Measurements from ENCODE around the gene ROBO1.
A peak's percentile ranks its signal among the peaks of the same experiment; 100 is the strongest.

ROBO1 gene

DNA sequence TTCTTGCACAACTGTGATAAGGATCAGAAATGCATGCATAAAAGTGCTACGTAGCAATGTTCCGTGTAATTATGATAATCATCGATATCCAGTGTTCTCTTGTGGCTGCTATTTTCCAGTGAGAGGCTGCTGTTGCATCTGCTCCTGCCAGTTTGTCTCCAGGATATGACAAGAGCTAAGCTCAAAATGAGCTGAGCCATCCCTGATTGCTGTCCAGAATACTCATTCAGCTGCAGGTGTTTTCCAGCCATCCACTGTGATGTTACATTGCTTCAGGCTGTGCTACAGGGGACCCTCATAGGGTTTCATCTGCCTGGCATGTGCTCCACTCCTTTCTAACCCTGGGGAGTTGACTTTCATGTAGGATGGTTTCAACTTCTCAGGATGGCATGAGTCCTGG, 976.0 kb downstream of the ROBO1 start:
- TF ChIP-seq CTCF (IDR thresholded peaks at IDR 0.05) (no peak), ZFX (IDR thresholded peaks at IDR 0.05; ENCODE audit: borderline replicate concordance) (no peak)
- H3K27ac ChIP-seq, result no peak overlapping the region

DNA sequence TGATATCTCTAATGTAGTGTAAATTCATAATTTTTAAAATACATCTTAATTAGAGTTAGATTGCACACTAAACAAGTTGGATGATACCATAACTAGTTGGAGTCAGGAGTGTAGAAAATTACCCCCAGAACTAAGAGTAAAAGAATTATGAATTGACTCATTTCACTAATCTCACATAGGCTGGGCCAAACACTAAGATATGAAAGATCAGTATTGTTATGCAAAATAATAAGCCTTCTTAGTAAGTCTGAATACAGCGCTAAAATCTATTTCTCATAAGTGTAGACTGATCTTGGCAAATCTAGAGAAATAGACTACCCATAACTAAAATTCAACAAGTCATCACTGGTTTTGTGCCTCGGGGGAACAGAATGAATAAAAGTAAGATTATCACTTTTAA, 979.0 kb downstream of the ROBO1 start:
- no peak overlapping the region for H3K27ac ChIP-seq
- no peak for TF ChIP-seq ZFX (IDR thresholded peaks at IDR 0.05; ENCODE audit: borderline replicate concordance)
- TF ChIP-seq CTCF (IDR thresholded peaks at IDR 0.05), result no peak

- H3K27ac ChIP-seq, result no peak overlapping the region
- no peak for TF ChIP-seq CTCF (IDR thresholded peaks at IDR 0.05)
- TF ChIP-seq ZFX (IDR thresholded peaks at IDR 0.05; ENCODE audit: borderline replicate concordance), result no peak
Measured at GRCh38 chr3:78785004-78785403, 982.8 kb downstream of the ROBO1 start.

- H3K27ac ChIP-seq, result no peak overlapping the region
- TF ChIP-seq CTCF (IDR thresholded peaks at IDR 0.05), result no peak
- TF ChIP-seq ZFX (IDR thresholded peaks at IDR 0.05; ENCODE audit: borderline replicate concordance), result no peak
Measured at GRCh38 chr3:78781351-78781750, 986.4 kb downstream of the ROBO1 start.

- TF ChIP-seq CTCF (IDR thresholded peaks at IDR 0.05) (no peak), ZFX (IDR thresholded peaks at IDR 0.05; ENCODE audit: borderline replicate concordance) (no peak)
- peak overlapping the region; percentile 72 for H3K27ac ChIP-seq
Measured at GRCh38 chr3:78765671-78766485, 1001.9 kb downstream of the ROBO1 start.

- H3K27ac ChIP-seq, result no peak overlapping the region
- TF ChIP-seq ZFX (IDR thresholded peaks at IDR 0.05; ENCODE audit: borderline replicate concordance), result no peak
- no peak for TF ChIP-seq CTCF (IDR thresholded peaks at IDR 0.05)
Measured at GRCh38 chr3:78764634-78765033, 1003.2 kb downstream of the ROBO1 start.

- TF ChIP-seq ZFX (IDR thresholded peaks at IDR 0.05; ENCODE audit: borderline replicate concordance) (no peak), CTCF (IDR thresholded peaks at IDR 0.05) (no peak)
- H3K27ac ChIP-seq, result no peak overlapping the region
Measured at GRCh38 chr3:78762121-78762520, 1005.7 kb downstream of the ROBO1 start.
